Measurements from ENCODE around the gene BLID.

BLID gene

DNA sequence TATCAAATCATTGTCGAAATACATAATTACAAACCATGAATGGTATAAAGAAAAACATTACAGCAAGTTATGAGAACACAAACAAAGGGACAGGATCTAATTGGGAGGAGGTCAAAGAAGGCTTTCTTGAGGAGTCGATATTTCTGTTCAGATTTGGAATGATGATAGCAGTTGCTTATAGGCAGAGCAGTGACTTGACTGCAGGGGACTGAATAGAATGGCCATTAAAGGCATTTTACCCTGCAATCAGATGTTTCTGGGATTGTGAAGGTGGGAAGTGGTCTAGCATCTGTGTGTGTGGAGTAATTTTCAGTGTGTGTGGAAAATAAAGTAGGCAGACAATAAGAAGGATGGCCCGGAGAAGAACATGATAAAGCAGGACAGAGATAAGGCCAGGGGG is 41.0 kb downstream of the BLID start:
- peaks cover 6 to 17% of the 10 kb centered on the region in 2 donors for H3K4me1 ChIP-seq (ENCODE audit: control insufficient read depth in 2 of 2, insufficient read depth in 1 of 2, low read depth in 1 of 2, low read length in 2 of 2)
- no peak overlapping the region for H3K18ac ChIP-seq (ENCODE audit: low read length)
- no peak overlapping the region for H3K9ac ChIP-seq (ENCODE audit: low read depth, low read length, poor library complexity)
- H3K27ac ChIP-seq (replicated peaks; ENCODE audit: low read length), result no peak overlapping the region
- no peak overlapping the region for H2BK15ac ChIP-seq (ENCODE audit: low read length)
- no peak overlapping the region for H4K91ac ChIP-seq (ENCODE audit: low read depth, low read length, poor library complexity)
- WGBS, 2 donors (ENCODE audit: extremely low coverage in 2 of 2, insufficient read length in 2 of 2, insufficient replicate concordance in 1 of 2), result no CpG with 5 or more reads among the region's 3 CpGs
- no peak overlapping the region for H2AK5ac ChIP-seq (ENCODE audit: low read depth, low read length)
- DNase-seq (ENCODE audit: low spot score), result no peak
- H4K8ac ChIP-seq (ENCODE audit: low read depth, low read length), result no peak overlapping the region
- H3K79me1 ChIP-seq (ENCODE audit: low read depth, low read length), result no peaks in the 10 kb centered on the region
- no peak overlapping the region for H3K23ac ChIP-seq (ENCODE audit: low read depth, low read length, poor library complexity)
- no peaks in the 10 kb centered on the region for H3K9me3 ChIP-seq (replicated peaks in 1 of 2; ENCODE audit: control insufficient read depth in 2 of 2, insufficient read depth in 1 of 2, low read depth in 1 of 2, low read length in 2 of 2)
- H3K14ac ChIP-seq (ENCODE audit: low read length), result no peak overlapping the region
- H3K27me3 ChIP-seq (ENCODE audit: control insufficient read depth in 3 of 3, insufficient read depth in 3 of 3, low read depth in 1 of 3, low read length in 3 of 3), result no peaks in the 10 kb centered on the region
- H2BK120ac ChIP-seq (ENCODE audit: low read depth, low read length), result no peak overlapping the region
- H3K4ac ChIP-seq (ENCODE audit: low read length), result no peak overlapping the region
- H2BK12ac ChIP-seq (ENCODE audit: low read length), result no peak overlapping the region
- no peak overlapping the region for H3K4me2 ChIP-seq (ENCODE audit: insufficient read depth, low read length, poor library complexity, severe bottlenecking)
- H2AFZ ChIP-seq (ENCODE audit: low read length), result no peak overlapping the region
- H3K36me3 ChIP-seq (replicated peaks in 1 of 2; ENCODE audit: control insufficient read depth in 2 of 2, insufficient read depth in 2 of 2, low read length in 2 of 2), result no peaks in the 10 kb centered on the region
- H3K4me3 ChIP-seq (ENCODE audit: low read length in 2 of 2), result no peak overlapping the region
- no peak overlapping the region for H2BK5ac ChIP-seq (ENCODE audit: low read length)

- H3K79me1 ChIP-seq (ENCODE audit: low read depth, low read length), result no peaks in the 10 kb centered on the region
- no peak overlapping the region for H3K4me3 ChIP-seq (ENCODE audit: low read length in 2 of 2)
- no peak overlapping the region for H2BK15ac ChIP-seq (ENCODE audit: low read length)
- no peak overlapping the region for H2AFZ ChIP-seq (ENCODE audit: low read length)
- DNase-seq (ENCODE audit: low spot score), result no peak
- no peak overlapping the region for H3K4me2 ChIP-seq (ENCODE audit: insufficient read depth, low read length, poor library complexity, severe bottlenecking)
- no peaks in the 10 kb centered on the region for H3K27me3 ChIP-seq (ENCODE audit: control insufficient read depth in 3 of 3, insufficient read depth in 3 of 3, low read depth in 1 of 3, low read length in 3 of 3)
- no peak overlapping the region for H2BK120ac ChIP-seq (ENCODE audit: low read depth, low read length)
- peaks cover 8 to 27% of the 10 kb centered on the region in 2 donors for H3K4me1 ChIP-seq (ENCODE audit: control insufficient read depth in 2 of 2, insufficient read depth in 1 of 2, low read depth in 1 of 2, low read length in 2 of 2)
- H3K4ac ChIP-seq (ENCODE audit: low read length), result no peak overlapping the region
- no peak overlapping the region for H4K8ac ChIP-seq (ENCODE audit: low read depth, low read length)
- H3K36me3 ChIP-seq (replicated peaks in 1 of 2; ENCODE audit: control insufficient read depth in 2 of 2, insufficient read depth in 2 of 2, low read length in 2 of 2), result no peaks in the 10 kb centered on the region
- no peak overlapping the region for H3K14ac ChIP-seq (ENCODE audit: low read length)
- no peaks in the 10 kb centered on the region for H3K9me3 ChIP-seq (replicated peaks in 1 of 2; ENCODE audit: control insufficient read depth in 2 of 2, insufficient read depth in 1 of 2, low read depth in 1 of 2, low read length in 2 of 2)
- no peak overlapping the region for H3K9ac ChIP-seq (ENCODE audit: low read depth, low read length, poor library complexity)
- H2BK12ac ChIP-seq (ENCODE audit: low read length), result no peak overlapping the region
- no peak overlapping the region for H3K27ac ChIP-seq (replicated peaks; ENCODE audit: low read length)
- H2BK5ac ChIP-seq (ENCODE audit: low read length), result no peak overlapping the region
- no peak overlapping the region for H4K91ac ChIP-seq (ENCODE audit: low read depth, low read length, poor library complexity)
- H2AK5ac ChIP-seq (ENCODE audit: low read depth, low read length), result no peak overlapping the region
- H3K23ac ChIP-seq (ENCODE audit: low read depth, low read length, poor library complexity), result no peak overlapping the region
- no peak overlapping the region for H3K18ac ChIP-seq (ENCODE audit: low read length)
Observed at GRCh38 chr11:122074022-122074421, 42.0 kb downstream of the BLID start.

GRCh38 chr11:122071709-122072202 is 44.3 kb downstream of the BLID start:
- no peak overlapping the region for H3K27ac ChIP-seq (replicated peaks; ENCODE audit: low read length)
- H3K4ac ChIP-seq (ENCODE audit: low read length), result no peak overlapping the region
- H4K91ac ChIP-seq (ENCODE audit: low read depth, low read length, poor library complexity), result no peak overlapping the region
- no peak overlapping the region for H3K4me2 ChIP-seq (ENCODE audit: insufficient read depth, low read length, poor library complexity, severe bottlenecking)
- H3K23ac ChIP-seq (ENCODE audit: low read depth, low read length, poor library complexity), result no peak overlapping the region
- H3K4me1 ChIP-seq (ENCODE audit: control insufficient read depth in 2 of 2, insufficient read depth in 1 of 2, low read depth in 1 of 2, low read length in 2 of 2), result peaks cover 11 to 37% of the 10 kb centered on the region in 2 donors
- H2BK12ac ChIP-seq (ENCODE audit: low read length), result no peak overlapping the region
- H2AFZ ChIP-seq (ENCODE audit: low read length), result peak overlapping the region; percentile 54
- no peak overlapping the region for H2BK15ac ChIP-seq (ENCODE audit: low read length)
- H3K9ac ChIP-seq (ENCODE audit: low read depth, low read length, poor library complexity), result no peak overlapping the region
- H2BK120ac ChIP-seq (ENCODE audit: low read depth, low read length), result no peak overlapping the region
- H3K14ac ChIP-seq (ENCODE audit: low read length), result no peak overlapping the region
- H3K18ac ChIP-seq (ENCODE audit: low read length), result peak overlapping the region; percentile 86
- H2BK5ac ChIP-seq (ENCODE audit: low read length), result no peak overlapping the region
- H2AK5ac ChIP-seq (ENCODE audit: low read depth, low read length), result no peak overlapping the region
- H3K27me3 ChIP-seq (ENCODE audit: control insufficient read depth in 3 of 3, insufficient read depth in 3 of 3, low read depth in 1 of 3, low read length in 3 of 3), result peaks cover 0 to 9% (median 0%) of the 10 kb centered on the region in 3 experiments
- no peaks in the 10 kb centered on the region for H3K79me1 ChIP-seq (ENCODE audit: low read depth, low read length)
- no peak overlapping the region for H3K4me3 ChIP-seq (ENCODE audit: low read length in 2 of 2)
- no peak for DNase-seq (ENCODE audit: low spot score)
- H3K9me3 ChIP-seq (replicated peaks in 1 of 2; ENCODE audit: control insufficient read depth in 2 of 2, insufficient read depth in 1 of 2, low read depth in 1 of 2, low read length in 2 of 2), result no peaks in the 10 kb centered on the region
- H4K8ac ChIP-seq (ENCODE audit: low read depth, low read length), result no peak overlapping the region
- WGBS, 2 donors (ENCODE audit: extremely low coverage in 2 of 2, insufficient read length in 2 of 2, insufficient replicate concordance in 1 of 2), result no CpG with 5 or more reads among the region's 10 CpGs
- H3K36me3 ChIP-seq (replicated peaks in 1 of 2; ENCODE audit: control insufficient read depth in 2 of 2, insufficient read depth in 2 of 2, low read length in 2 of 2), result no peaks in the 10 kb centered on the region

DNA sequence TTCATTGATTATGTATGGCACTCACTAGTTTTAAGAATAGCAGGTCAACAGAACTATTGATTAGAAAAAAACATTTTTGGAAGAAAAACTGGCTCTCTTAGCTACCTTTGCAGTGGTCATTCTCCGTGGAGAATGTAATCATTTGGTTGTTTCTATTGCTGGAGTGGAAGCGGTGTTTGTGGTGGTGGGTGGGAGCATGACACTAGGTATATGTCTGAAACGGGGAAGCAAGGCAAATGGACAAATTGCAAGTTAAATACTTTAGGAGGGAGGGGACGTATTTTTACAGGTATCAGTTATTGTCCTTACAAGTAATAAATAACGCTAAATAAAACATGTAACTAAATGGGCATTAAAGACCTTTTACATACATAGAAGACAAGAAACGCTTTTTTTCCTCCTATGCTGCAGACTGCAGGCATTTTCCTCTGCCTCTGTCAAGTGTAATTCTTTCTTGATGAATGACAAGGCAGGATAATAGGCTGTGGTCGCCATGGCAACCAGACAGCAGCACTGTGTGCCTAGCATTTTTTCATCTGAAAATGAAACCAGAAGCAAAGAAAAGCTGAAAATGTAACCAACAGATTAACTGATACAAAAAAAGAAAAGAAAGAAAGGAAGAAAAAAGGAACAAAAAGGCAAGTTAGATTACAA is 46.2 kb downstream of the BLID start:
- H3K14ac ChIP-seq (ENCODE audit: low read length), result no peak overlapping the region
- DNase-seq (ENCODE audit: low spot score), result peak; percentile 83
- no peak overlapping the region for H2BK120ac ChIP-seq (ENCODE audit: low read depth, low read length)
- H4K91ac ChIP-seq (ENCODE audit: low read depth, low read length, poor library complexity), result no peak overlapping the region
- H2AFZ ChIP-seq (ENCODE audit: low read length), result no peak overlapping the region
- peaks cover 0 to 7% of the 10 kb centered on the region in 2 donors for H3K9me3 ChIP-seq (replicated peaks in 1 of 2; ENCODE audit: control insufficient read depth in 2 of 2, insufficient read depth in 1 of 2, low read depth in 1 of 2, low read length in 2 of 2)
- no peak overlapping the region for H2BK12ac ChIP-seq (ENCODE audit: low read length)
- peaks cover 0 to 14% (median 0%) of the 10 kb centered on the region in 3 experiments for H3K27me3 ChIP-seq (ENCODE audit: control insufficient read depth in 3 of 3, insufficient read depth in 3 of 3, low read depth in 1 of 3, low read length in 3 of 3)
- H3K27ac ChIP-seq (replicated peaks; ENCODE audit: low read length), result no peak overlapping the region
- H4K8ac ChIP-seq (ENCODE audit: low read depth, low read length), result no peak overlapping the region
- no peak overlapping the region for H2BK5ac ChIP-seq (ENCODE audit: low read length)
- peaks cover 11 to 37% of the 10 kb centered on the region in 2 donors for H3K4me1 ChIP-seq (ENCODE audit: control insufficient read depth in 2 of 2, insufficient read depth in 1 of 2, low read depth in 1 of 2, low read length in 2 of 2)
- no peak overlapping the region for H2BK15ac ChIP-seq (ENCODE audit: low read length)
- no peak overlapping the region for H3K4ac ChIP-seq (ENCODE audit: low read length)
- no CpG with 5 or more reads among the region's 7 CpGs for WGBS, 2 donors (ENCODE audit: extremely low coverage in 2 of 2, insufficient read length in 2 of 2, insufficient replicate concordance in 1 of 2)
- no peaks in the 10 kb centered on the region for H3K36me3 ChIP-seq (replicated peaks in 1 of 2; ENCODE audit: control insufficient read depth in 2 of 2, insufficient read depth in 2 of 2, low read length in 2 of 2)
- H2AK5ac ChIP-seq (ENCODE audit: low read depth, low read length), result no peak overlapping the region
- no peaks in the 10 kb centered on the region for H3K79me1 ChIP-seq (ENCODE audit: low read depth, low read length)
- H3K23ac ChIP-seq (ENCODE audit: low read depth, low read length, poor library complexity), result no peak overlapping the region
- no peak overlapping the region for H3K4me3 ChIP-seq (ENCODE audit: low read length in 2 of 2)
- H3K9ac ChIP-seq (ENCODE audit: low read depth, low read length, poor library complexity), result no peak overlapping the region
- H3K18ac ChIP-seq (ENCODE audit: low read length), result no peak overlapping the region
- no peak overlapping the region for H3K4me2 ChIP-seq (ENCODE audit: insufficient read depth, low read length, poor library complexity, severe bottlenecking)

Data from neuronal stem cell (in vitro differentiated cells).